Hypothalamus (tissue), 51 donors: ENCODE measurements around the gene PXN.

Experiments used
- DNase-seq, 51 donors: peaks; one replicate each; lab custom pipeline; 2025; lab: John Stamatoyannopoulos, UW

The PXN gene

DNA sequence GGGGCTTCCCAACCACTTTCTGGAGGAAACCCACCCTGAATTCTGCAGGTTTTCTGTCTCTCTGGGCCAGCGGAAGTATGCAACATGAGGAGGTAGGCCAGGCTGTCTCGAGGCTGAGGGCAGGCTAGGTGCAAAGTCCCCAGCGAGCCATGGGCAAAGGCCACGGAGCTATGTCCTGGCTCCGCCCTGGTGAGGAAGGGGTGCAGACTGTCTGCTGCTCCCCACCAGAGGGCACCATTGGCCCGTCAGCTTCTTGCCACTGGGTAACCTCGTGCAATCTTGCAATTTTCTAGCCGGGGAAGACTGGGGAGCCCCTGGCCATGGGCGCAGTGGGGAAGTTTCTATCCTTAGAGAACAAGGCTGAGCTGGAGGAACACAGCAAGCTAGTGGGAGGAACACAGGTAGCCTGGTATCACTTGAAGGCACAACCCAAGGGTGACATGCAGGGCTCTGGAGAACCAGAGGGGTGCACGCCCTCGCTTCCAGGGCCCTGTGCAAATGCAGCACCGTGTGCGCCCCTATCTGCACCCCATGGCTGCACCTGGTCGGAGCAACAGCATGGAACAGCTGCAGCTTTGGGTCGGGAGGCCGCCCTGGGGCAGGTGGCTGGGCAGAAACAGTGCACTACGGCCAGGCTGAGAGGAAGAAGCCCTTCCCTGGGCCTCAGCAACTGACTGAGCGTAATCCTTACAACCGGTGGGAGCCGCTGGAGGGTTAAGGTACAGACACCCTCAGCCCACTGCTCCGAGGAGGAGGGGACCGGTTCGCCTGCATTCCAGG lies 37.0 kb downstream of the PXN start:
- DNase-seq, result peak; percentile 14 to 88 (median 69)

DNA sequence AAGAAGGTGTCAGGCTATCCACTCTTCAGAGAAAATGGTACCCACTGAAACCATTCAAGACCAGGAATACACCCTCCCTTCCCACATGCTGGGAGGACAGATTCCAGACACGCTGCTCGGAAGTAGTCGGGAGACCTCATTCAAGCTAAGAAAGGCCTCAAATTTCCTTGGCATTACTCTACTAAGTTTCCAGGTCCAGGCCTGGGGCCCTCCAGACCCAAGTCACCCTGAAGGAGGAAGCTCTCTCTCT lies 37.6 kb downstream of the PXN start:
- no peak for DNase-seq

DNA sequence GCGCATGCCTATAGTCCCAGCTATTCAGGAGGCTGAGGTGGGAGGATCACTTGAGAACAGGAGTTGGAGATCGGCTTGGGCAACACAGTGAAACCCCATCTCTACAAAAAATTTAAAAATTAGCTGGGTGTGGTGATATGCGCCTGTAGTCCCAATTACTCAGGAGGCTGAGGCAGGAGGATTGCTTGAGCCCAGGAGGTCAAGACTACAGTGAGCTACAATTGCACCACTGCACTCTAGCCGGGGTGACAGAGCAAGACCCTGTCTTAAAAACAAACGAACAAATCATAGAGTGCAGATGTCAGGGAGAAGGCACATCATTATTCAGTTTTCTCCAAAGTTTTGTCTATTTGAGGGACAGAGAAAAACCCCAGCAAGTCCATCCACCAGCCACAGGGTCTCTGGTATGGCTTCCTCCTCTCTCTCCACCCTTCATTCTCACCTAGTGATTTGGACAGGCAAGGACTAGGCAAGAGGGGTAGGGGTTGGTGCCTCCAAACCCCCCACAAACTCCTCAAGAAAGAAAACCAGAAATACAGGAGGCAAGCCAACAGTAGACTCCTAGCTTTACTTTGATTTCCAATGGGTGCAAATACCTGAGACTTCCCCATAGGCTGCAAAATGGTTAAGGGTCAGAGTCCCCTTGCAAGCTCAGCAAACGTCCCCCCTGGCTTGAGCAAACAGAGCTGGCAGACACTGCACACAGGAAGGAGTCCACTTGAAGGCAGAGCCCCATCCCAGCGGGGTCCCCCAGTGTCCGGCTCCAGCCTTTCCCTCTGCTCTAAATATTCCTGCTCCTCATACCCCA lies 38.1 kb downstream of the PXN start:
- DNase-seq, result no peak

DNA sequence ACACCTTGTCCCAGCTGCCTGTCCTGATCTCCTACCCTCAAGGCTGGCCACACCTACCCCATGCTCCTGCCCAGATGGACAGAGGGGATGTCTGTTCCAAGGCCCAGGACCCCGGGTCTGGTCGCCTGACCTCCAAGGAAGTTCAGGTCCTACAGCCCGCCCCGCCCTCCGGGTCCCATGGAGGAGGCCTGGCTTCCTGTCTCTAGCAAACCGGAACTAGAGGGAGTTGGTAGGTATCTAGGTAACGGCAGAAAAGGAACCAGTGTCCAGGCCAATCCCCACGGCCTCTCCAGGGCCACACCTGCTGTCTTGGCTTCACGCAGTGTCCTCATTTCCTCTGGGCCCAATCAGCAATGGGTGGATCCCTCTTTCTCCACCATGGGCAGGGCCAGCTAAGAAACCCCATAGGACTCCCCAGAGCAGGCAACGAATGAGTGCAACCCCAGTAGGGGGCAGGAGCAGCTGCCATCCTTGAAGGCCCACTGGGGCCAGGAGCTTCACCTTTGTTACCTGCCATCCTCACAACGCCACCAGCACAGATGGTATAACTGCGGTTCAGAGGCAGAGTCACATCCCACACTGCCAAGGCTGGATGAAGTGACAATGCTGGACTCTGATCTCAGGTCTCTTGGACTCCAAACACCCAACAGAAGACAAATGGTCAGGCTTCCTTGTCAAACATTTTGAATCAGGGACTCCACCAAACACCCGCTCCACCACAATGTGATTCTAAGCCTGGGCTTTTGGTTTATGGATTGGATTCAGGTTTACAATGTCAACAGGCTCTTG lies 39.5 kb downstream of the PXN start:
- DNase-seq, result no peak

DNA sequence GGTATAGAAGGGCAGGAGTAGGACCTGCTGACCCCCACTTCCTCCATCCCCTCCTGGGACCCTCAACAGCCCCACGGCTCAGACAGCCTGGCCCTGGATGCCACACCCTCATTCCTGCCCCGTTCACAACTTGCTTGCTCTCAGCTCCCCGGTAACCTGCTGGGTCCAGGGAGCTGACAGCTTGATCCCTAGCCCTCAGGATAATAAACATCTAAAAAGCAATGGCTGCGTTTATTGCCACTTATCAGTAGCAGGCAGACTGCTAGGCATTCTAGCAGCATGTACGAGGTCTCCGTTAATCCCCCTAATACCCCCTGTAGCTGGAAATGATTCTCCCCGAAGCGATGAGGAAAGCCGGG lies 40.4 kb downstream of the PXN start:
- no peak for DNase-seq

DNA sequence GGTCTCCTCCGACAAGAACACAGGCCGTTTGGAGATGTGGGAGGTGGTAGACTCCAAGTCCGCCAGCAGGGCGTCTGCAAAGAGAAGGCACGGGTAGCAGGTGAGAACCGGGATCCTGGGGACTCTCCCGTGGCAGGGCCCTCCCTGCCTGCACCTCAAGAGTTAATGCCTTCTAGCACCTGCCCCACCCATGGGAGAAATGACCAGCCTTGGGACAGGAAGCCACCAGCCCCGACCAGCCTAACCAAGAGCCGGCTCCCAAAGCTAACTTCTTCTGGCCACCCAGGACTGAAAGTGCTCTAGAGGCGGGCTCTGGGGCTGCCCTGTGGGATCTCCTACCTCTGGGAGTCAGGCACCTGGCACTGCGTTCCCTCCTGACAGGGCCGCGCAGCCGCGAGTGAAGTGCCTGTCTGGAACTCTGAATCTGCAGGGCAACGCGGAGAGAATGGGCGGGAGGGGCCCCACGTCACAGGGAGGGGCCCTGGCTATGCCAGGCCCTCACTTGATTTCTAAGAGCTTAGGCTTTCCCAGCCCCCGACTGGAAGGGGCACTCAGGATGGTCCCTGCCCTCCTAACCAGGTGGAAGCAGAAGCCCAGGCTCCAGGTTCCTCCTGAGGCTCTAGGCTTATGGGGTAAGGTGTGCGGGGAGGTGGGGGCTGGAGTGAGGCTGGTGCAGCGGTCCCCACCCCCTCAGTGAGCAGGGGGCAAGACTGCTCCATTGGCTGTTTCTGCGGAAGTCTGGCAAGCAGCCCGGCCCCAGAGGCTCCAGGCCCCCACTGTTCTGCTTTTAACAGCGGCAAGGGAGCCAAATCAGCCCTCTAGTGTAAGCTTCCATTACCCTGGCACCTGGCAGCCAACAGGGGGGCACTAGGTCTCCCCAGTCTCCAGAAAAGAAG lies 41.0 kb downstream of the PXN start:
- peak in 27 of 51 donors; percentile 14 to 68 (median 32) for DNase-seq

DNA sequence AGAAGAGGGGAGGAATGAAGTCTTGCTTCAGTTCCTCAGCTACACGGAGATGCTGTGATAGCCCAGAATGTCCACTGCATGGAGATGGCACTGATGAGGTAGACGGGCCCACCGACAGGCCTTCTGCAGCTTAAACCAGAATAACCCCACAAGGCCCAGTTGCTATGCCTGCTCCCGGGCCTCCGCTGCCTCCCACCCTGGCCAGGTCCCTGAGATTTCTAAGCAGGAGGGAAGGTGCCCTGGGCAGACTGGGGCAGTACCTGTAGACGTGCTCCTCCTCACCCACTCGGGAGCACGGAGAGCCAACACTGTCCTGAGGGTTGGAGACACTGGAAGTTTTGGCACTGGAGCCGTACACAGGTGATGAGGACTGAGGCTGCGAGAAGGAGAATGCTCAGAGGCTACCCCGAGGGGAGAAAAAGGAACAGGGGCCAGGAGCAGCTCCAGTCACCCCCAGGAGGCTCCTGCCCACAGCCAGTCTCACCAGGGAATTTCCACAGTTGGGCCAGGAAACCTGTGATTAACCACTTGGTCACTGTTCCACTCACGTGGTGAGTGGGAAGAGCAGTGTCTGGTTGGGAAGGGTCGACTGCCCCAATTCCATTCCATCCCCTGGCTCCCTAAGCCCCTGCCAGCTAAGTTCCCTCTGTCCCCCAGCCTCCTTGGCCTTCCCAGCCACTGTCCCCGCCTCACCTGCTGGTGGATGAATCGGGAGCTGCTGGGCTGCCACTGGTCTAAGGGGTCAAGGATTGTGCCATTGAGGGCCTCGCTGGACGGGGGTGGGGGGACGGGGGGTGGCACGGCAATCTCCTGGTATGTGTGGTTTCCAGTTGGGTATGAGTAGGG lies 41.8 kb downstream of the PXN start:
- no peak for DNase-seq

DNA sequence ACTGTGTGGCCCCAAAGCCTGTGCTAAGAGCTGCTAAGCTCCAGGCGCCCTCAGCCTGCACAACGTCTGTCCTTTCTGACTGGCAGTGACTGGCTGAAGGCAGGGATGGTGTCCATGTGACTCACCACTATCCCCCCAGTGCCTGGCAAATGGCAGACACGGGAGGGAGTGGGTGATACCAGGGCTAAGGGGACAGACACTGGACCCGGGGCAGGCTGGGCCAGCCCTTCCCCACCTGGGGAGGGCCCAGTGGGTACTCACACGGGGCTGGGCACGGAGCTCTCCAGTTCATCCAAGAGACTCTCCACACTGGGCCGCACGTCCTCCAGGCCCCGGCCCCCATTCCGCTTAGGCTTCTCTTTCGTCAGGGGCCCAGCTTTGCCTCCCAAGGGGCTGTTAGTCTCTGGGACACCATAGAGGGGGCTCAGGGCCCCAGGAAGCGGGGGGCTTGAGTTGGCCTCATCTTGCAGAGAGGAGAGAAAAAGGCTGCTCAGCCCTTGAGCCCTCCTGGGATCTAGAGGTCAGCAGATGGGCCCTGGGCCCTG lies 43.2 kb downstream of the PXN start:
- DNase-seq, result no peak

DNA sequence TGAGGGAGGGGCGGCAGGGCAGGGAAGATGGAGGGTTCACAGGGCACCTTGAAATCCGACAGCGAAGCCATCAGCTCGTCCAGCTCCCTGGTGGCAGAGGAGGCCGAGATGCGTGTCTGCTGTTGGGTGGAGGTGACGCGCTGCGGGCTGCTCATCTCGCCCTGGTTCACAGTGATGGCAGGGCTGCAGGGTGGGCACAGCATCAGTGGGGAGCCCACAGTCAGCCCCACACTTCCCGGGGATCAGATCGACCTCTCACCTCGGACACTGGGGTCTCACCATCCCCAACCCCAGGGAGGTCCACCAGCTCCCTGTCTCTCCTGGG lies 44.0 kb downstream of the PXN start:
- DNase-seq, result no peak

DNA sequence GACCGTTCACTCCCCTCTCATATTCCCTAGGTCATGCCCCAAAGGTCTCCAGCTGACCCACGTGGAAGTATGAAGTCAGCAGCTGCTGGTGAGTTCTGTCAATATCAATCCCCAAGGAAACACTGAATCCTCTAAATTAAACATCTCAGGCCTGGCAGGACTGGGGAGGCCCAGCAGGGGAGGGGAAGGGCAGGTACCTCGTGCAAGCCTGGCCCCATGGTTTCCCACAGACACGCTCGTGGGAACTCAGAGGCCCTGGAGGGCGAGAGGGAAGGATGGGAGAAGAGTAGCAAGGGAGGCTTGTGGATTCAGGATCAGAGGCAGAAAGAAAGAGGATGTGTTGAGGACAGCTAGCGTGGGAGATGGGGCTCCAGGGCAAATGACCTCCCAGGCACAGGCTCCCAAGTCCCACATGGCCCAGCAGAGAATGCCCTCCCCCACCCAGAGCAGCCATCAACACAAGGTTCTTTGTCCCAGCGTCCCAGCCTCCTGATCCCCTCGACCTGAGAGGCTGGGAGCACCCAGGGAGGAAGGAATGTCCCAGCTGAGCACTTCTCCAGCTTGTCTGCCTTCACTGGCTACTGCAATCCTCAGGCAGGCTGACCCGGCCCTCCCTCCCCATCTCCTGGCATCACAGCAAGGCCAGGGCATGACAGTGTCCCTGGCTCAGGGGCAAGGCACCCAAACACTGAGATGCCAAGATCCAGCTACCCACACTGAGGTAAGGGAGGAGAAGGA lies 44.5 kb downstream of the PXN start:
- peak in 3 of 51 donors; percentile 14 to 34 (median 31) for DNase-seq

DNA sequence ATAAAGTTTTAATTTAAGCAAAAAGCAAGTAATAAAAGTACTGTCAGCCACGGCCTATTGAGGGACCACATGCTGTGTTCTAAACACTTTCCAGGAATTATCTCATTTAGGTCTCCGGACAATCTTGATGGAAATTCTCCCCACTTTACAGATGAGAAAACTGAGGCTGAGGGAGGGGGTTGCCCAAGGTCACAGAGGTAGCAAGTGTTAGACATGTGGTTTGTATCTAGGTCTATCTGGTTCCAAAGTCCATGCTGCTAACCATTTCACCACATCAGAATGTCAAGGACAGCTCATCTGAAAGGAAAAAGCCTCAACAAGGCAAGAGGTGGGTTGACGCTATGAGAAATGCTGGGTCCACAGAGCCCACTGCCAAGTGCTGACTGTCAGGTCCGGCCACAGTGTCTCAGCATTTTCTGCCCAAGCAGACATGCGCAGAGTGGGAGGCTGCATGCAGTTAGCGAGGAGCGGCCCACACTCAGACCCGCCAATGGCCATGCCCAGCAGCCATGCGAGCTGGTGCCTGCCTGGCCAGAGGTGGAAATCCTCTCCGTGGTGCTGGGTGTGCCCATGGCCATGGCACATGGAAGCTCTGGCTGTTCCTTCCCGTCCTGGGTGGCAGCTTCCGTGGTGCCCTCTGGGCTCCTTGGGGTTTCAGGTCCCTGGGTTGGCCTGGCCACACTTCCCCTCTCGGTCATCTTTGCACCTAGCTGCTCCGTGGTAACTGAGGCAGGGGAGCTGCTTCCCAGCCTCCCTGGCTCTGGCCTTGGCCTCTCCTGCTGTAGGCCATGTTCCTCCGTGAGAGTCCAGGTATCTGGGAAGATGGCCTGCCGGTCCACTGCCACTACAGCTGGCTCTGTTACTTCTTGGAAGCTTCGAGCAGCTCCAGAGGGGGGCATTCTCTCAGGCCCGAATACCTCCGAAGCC lies 46.6 kb downstream of the PXN start:
- DNase-seq, result no peak

DNA sequence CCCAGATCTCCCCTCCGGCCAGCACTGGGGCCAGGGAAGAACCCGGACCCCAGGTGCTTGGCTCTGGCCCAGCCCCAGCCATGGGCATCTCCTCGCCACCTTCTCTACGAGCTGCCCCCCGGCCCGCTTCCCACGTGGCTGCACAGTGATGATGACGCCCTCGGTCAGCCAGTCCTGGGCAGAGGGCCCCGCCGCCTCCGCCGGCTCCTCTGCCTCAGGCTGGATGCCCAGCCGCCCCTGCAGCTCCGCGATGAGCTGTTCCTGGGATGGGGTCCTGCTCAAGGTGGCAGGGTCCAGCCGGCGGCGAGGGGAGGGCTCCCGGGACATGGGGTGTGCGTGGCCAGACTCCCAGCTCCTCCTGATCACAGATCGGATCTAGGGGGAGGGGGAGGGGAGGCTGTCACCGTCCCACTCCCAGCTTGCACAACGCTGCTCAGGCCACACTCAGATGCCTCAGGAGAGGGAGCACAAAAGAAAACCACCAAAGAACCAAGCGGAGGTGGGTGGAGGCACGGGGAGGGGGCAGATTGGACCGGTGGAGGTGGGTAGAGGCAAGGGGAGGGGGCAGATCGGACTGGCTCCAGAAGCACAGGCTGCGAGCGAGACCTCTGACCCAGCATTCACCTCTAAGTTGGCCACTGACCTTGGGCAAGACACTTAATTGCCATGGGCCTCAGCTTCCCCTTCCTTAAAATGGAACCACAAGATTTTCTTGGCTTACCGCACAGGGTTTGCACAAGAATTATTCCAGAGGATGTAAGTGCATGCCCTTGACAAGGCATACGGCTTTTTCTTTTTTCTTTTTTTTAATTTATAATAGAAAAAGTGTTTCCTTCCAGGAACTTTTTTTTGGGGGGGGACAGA lies 48.6 kb downstream of the PXN start:
- DNase-seq, result peak in 1 of 51 donors; percentile 12

DNA sequence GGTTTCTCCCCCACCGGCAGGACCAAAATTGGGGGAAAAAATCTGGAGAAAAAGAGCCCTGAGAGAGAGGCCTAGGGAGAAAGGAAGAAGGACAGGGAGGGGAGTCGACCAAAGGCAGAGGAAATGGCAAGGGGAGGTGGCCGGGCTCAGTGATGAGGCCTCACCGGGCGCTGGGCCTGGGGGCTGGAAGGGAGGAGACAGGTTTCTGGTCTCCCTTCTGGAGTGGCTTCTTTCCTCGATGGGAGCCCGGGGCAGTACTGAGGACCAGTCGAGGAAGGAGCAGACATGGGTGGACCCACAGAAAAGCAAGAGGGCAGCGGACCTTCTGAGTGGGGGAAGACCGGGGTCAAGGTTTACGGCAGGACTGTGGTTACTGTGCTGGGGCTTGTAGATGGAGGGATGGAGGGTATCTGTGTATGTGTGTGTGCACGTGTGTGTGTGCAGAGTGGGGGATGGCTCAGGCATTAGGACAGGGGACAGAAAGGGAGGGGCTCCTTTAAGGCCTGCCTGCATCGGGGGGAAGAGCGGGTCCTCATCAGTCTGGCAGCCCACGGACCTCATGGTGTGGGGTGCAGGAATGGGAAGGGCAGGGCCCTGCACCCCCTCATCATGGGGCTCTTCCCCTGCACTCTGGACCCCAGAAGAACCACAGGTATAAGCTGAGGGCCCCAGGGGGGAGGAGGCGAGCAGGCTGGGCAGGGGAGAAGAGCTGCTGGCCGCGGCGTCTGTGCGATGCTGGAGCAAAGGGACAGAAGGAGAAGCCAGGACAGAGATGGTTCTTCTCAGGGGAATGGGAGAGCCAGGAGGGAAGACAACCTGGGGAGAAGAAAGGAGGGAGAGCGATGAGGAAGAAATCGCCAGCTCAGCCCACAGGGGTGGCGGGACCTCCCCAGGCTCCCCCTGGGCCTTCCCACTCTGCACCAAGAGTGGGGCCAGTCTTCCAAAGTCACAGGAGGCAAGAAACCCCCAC lies 49.5 kb downstream of the PXN start:
- DNase-seq, result no peak

DNA sequence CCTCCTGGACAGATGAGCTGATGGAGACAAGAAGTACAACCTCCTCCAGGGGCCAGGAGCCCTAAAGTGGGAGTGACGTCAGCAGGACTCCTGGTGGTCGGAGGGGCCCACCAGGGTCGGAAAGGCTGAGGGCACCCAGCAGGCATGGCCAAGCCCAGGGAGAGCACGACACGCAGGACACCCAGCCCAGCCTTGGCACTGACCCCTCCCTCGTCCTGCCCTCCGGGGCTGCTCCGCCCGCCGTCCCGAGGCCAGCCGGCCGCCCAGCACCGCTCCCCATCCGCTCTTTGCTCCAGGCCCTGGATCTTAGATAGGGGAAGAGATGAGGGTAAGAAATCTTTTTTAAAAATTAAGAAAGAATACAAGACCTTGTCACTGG lies 50.2 kb downstream of the PXN start:
- DNase-seq, result no peak

DNA sequence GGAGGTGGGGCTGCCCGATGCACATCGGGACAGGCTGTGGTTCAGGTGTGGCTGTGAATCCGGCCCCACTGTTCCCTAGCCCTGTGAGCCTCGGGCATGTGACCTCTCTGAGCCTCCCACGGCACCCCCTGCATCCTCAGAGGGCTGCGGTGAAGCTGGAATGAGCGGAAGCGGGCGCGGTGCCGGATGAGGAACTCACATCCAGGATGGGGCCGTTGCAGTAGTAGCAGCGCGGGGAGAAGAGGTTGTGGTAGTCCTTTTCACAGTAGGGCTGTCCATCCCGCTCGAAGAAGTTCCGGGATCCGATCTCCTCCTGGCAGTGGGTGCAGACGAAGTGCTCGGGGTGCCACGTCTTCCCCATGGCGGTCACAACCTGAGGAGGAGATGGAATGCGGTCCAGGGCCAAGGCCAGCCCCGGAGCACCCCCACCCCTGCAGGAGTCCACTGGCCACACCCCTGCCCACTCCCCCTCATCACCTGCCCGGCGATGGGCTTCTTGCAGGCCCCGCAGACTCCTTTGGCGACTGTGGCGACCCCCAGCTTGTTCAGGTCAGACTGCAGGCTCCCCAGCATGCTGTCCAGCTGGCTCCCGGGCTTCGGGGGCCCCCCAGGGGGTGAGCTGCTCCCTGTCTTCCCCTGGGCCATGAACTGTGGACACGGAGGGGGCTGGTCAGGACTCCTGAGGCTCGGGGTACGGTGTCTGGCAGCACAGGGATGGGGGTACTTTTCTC lies 50.7 kb downstream of the PXN start:
- DNase-seq, result no peak
